NT2/D1 (cell line): ENCODE data around the gene DEPDC4.
"Not testable (repeated sequence)": the region's sequence is repeated elsewhere in the genome, so short reads cannot be mapped to it uniquely, and the experiment has no call there.

ENCODE experiments used
- DNase-seq: peaks from one replicate; pipeline ENCODE4 v3.0.0-alpha.2; 2011; ENCODE audit warnings: low read depth, low spot score
- H3K27me3 ChIP-seq: 2 replicates; pipeline ENCODE4 v1.6.0; 2011; ENCODE audit warnings: mild to moderate bottlenecking; ENCODE audit not compliant: insufficient read length, insufficient read depth
- H3K36me3 ChIP-seq: 2 replicates; pipeline ENCODE4 v1.6.1; 2011; ENCODE audit warnings: mild to moderate bottlenecking, low read length, mixed read lengths; ENCODE audit not compliant: insufficient read depth, insufficient read length
- H3K4me1 ChIP-seq: 2 replicates; pipeline ENCODE4 v1.5.1; 2011; ENCODE audit not compliant: insufficient read depth, insufficient read length
- H3K4me3 ChIP-seq: 2 replicates; pipeline ENCODE4 v1.5.1; 2011; ENCODE audit warnings: low read depth; ENCODE audit not compliant: insufficient read length
- H3K9ac ChIP-seq: 2 replicates; pipeline ENCODE4 v1.6.0; 2011; ENCODE audit warnings: low read depth; ENCODE audit not compliant: insufficient read length
- H3K9me3 ChIP-seq: 2 replicates; pipeline ENCODE4 v1.5.1; 2011; ENCODE audit warnings: mild to moderate bottlenecking, low read length; ENCODE audit not compliant: insufficient read depth
- SUZ12 ChIP-seq: IDR thresholded peaks from 2 replicates; pipeline ENCODE4 v1.6.1; 2011; ENCODE audit not compliant: insufficient read length, insufficient read depth; ENCODE audit errors: extremely low read depth
- YY1 ChIP-seq: IDR thresholded peaks from 2 replicates; pipeline ENCODE4 v1.6.1; 2011; ENCODE audit not compliant: insufficient read length, insufficient read depth
- ZNF274 ChIP-seq: IDR thresholded peaks from 2 replicates; pipeline ENCODE4 v1.6.1; 2011; ENCODE audit warnings: mild to moderate bottlenecking, low read depth, low read length

The DEPDC4 gene

GRCh38 chr12:100293017-100293416, 26.1 kb upstream of the DEPDC4 start:
- no peak overlapping the region for H3K9ac ChIP-seq
- peaks cover 34% of the 10 kb centered on the region for H3K36me3 ChIP-seq
- no peak overlapping the region for H3K4me3 ChIP-seq
- H3K4me1 ChIP-seq: no peaks in the 10 kb centered on the region
- H3K9me3 ChIP-seq: peaks cover 11% of the 10 kb centered on the region
- TF ChIP-seq YY1 (no peak), ZNF274 (no peak), SUZ12 (no peak)
- H3K27me3 ChIP-seq: no peaks in the 10 kb centered on the region
- DNase-seq: no peak

GRCh38 chr12:100290016-100290415, 23.1 kb upstream of the DEPDC4 start:
- no peaks in the 10 kb centered on the region for H3K27me3 ChIP-seq
- no peak overlapping the region for H3K9ac ChIP-seq
- peaks cover 11% of the 10 kb centered on the region for H3K9me3 ChIP-seq
- no peaks in the 10 kb centered on the region for H3K4me1 ChIP-seq
- H3K36me3 ChIP-seq: peaks cover 34% of the 10 kb centered on the region
- TF ChIP-seq ZNF274 (no peak), YY1 (no peak), SUZ12 (no peak)
- no peak for DNase-seq
- no peak overlapping the region for H3K4me3 ChIP-seq

- no peak for DNase-seq
- Histone ChIP-seq H3K27me3 (no peaks in the 10 kb centered on the region), H3K4me3 (no peak overlapping the region), H3K36me3 (peaks cover 39% of the 10 kb centered on the region), H3K4me1 (no peaks in the 10 kb centered on the region), H3K9me3 (peaks cover 11% of the 10 kb centered on the region), H3K9ac (no peak overlapping the region)
- TF ChIP-seq YY1 (no peak), ZNF274 (no peak), SUZ12 (no peak)
Measured at GRCh38 chr12:100289038-100289437, 22.2 kb upstream of the DEPDC4 start.

GRCh38 chr12:100284556-100284955, 17.7 kb upstream of the DEPDC4 start:
- H3K27me3 ChIP-seq, H3K4me3 ChIP-seq, DNase-seq, H3K9ac ChIP-seq, H3K9me3 ChIP-seq, H3K4me1 ChIP-seq: not testable (repeated sequence)
- H3K36me3 ChIP-seq: peaks cover 16% of the 10 kb centered on the region

- no peaks in the 10 kb centered on the region for H3K9me3 ChIP-seq
- H3K4me1 ChIP-seq: peaks cover 6% of the 10 kb centered on the region
- H3K4me3 ChIP-seq: no peak overlapping the region
- peak; percentile 23 for DNase-seq
- no peak overlapping the region for H3K9ac ChIP-seq
- H3K27me3 ChIP-seq: no peaks in the 10 kb centered on the region
- TF ChIP-seq ZNF274 (no peak), YY1 (no peak), SUZ12 (no peak)
- peaks cover 6% of the 10 kb centered on the region for H3K36me3 ChIP-seq
Measured at GRCh38 chr12:100279607-100280244, 12.8 kb upstream of the DEPDC4 start.

GRCh38 chr12:100279159-100279558, 12.3 kb upstream of the DEPDC4 start:
- H3K4me1 ChIP-seq: peaks cover 6% of the 10 kb centered on the region
- TF ChIP-seq YY1: no peak
- TF ChIP-seq SUZ12: no peak
- TF ChIP-seq ZNF274: no peak
- H3K36me3 ChIP-seq: peaks cover 4% of the 10 kb centered on the region
- DNase-seq: no peak
- H3K4me3 ChIP-seq: no peak overlapping the region
- no peak overlapping the region for H3K9ac ChIP-seq
- H3K27me3 ChIP-seq: no peaks in the 10 kb centered on the region
- H3K9me3 ChIP-seq: no peaks in the 10 kb centered on the region

- no peak for DNase-seq
- H3K4me1 ChIP-seq: peaks cover 4% of the 10 kb centered on the region
- H3K27me3 ChIP-seq: no peaks in the 10 kb centered on the region
- H3K36me3 ChIP-seq: peaks cover 5% of the 10 kb centered on the region
- H3K9ac ChIP-seq: no peak overlapping the region
- no peak for TF ChIP-seq YY1
- no peak for TF ChIP-seq SUZ12
- H3K4me3 ChIP-seq: no peak overlapping the region
- H3K9me3 ChIP-seq: no peaks in the 10 kb centered on the region
Measured at GRCh38 chr12:100274291-100274690, 7.4 kb upstream of the DEPDC4 start.
